Keratinocyte (primary cell): ENCODE results near the gene ABO. TPM values are rescaled to one million over a fixed set of nuclear protein-coding genes. Genes with fewer than 3 reads are reported as not detected.

Experiments
- DNase-seq: peaks from one replicate; pipeline ENCODE4 v3.0.0-alpha.2; 2011; ENCODE audit warnings: low read depth, missing footprints, low spot score
- FAIRE-seq: peaks from 2 replicates; lab custom pipeline; 2011; peaks lifted over from hg19 to GRCh38; lab: Jason Lieb, UNC
- H2AFZ ChIP-seq: 2 replicates; pipeline ENCODE4 v1.6.0; 2012; ENCODE audit warnings: low read length, control low read depth, inconsistent platforms; ENCODE audit not compliant: control insufficient read depth
- H3K27ac ChIP-seq: 2 replicates; pipeline ENCODE4 v1.5.1; 2011; ENCODE audit warnings: low read length; ENCODE audit not compliant: control insufficient read depth, insufficient read depth
- H3K27me3 ChIP-seq: 3 replicates; pipeline ENCODE4 v1.6.0; 2011; ENCODE audit warnings: low read length; ENCODE audit not compliant: control insufficient read depth, insufficient read depth; ENCODE audit errors: extremely low read depth
- H3K36me3 ChIP-seq, 2 experiments: 2 replicates in 1 of 2; 3 replicates in 1 of 2; pipeline ENCODE4 v1.5.1; 2011; ENCODE audit warnings: low read length in 2 of 2, mild to moderate bottlenecking in 1 of 2; ENCODE audit not compliant: control insufficient read depth in 2 of 2, insufficient read depth in 2 of 2; ENCODE audit errors: extremely low read depth in 1 of 2
- H3K4me1 ChIP-seq: 3 replicates; pipeline ENCODE4 v1.5.1; 2011; ENCODE audit warnings: low read length; ENCODE audit not compliant: control insufficient read depth, insufficient read depth; ENCODE audit errors: extremely low read depth
- H3K4me2 ChIP-seq: 3 replicates; pipeline ENCODE4 v1.6.0; 2011; ENCODE audit warnings: low read depth, low read length; ENCODE audit not compliant: control insufficient read depth, insufficient read depth; ENCODE audit errors: extremely low read depth
- H3K4me3 ChIP-seq, 3 experiments: fragments of 200-600 bp in 1 of 3; sonication (generic) in 1 of 3; 2 replicates in 2 of 3; 3 replicates in 1 of 3; pipeline ENCODE4 v1.5.1; 2011 to 2016; ENCODE audit warnings: low read length in 3 of 3, mild to moderate bottlenecking in 3 of 3, control low read depth in 2 of 3, inconsistent platforms in 1 of 3, low read depth in 1 of 3, mixed read lengths in 1 of 3, mixed run types in 1 of 3, moderate library complexity in 1 of 3; ENCODE audit not compliant: control insufficient read depth in 2 of 3, insufficient read depth in 2 of 3; ENCODE audit errors: extremely low read depth in 1 of 3
- H3K79me2 ChIP-seq: 2 replicates; pipeline ENCODE4 v1.6.0; 2012; ENCODE audit warnings: low read length; ENCODE audit not compliant: control insufficient read depth, insufficient read depth
- H3K9ac ChIP-seq: 3 replicates; pipeline ENCODE4 v1.6.0; 2011; ENCODE audit warnings: low read length; ENCODE audit not compliant: control insufficient read depth, insufficient read depth; ENCODE audit errors: extremely low read depth
- H3K9me1 ChIP-seq: 3 replicates; pipeline ENCODE4 v1.6.0; 2011; ENCODE audit warnings: low read length; ENCODE audit not compliant: control insufficient read depth, insufficient read depth; ENCODE audit errors: extremely low read depth
- H3K9me3 ChIP-seq: 2 replicates; pipeline ENCODE4 v1.5.1; 2012; ENCODE audit warnings: low read depth, low read length; ENCODE audit not compliant: control insufficient read depth
- H4K20me1 ChIP-seq: 3 replicates; pipeline ENCODE4 v1.6.0; 2011; ENCODE audit warnings: low read length; ENCODE audit not compliant: control insufficient read depth, insufficient read depth; ENCODE audit errors: extremely low read depth
- EZH2 ChIP-seq: IDR thresholded peaks from one replicate; pipeline ENCODE4 v1.6.1; 2012; ENCODE audit warnings: inconsistent platforms, mild to moderate bottlenecking, low read length, moderate library complexity
- dilution Hi-C: fragments of 300-500 bp; cut with MboI; formaldehyde crosslinking; loops from one replicate; pipeline ENCODE4 v1.7.0; 2020; ENCODE audit warnings: low sequenced_read_pairs; ENCODE audit not compliant: extremely low pct_ligation_motif_present
- polyA plus RNA-seq, 5 experiments: library from polyadenylated mRNA; depleted of rRNA in 3 of 5; stranded (reverse) in 3 of 5; stranded (forward) in 1 of 5; unstranded in 1 of 5; fragments of >200 nt; gene quantifications; 1 replicate in 1 of 5; 2 replicates in 3 of 5; 3 replicates in 1 of 5; pipeline versions ENCODE4 v1.2.1 to v1.2.3, GENCODE V29; 2011 to 2012; ENCODE audit warnings: missing spikeins in 2 of 5, low read depth in 1 of 5, low replicate concordance in 1 of 5
- TF ChIP-seq, protein P1 (sequence below), 3 experiments: IDR thresholded peaks in 1 of 3; conservative IDR thresholded peaks in 1 of 3; optimal IDR thresholded peaks in 1 of 3; 2 replicates in 2 of 3; 3 replicates in 1 of 3; pipeline versions ENCODE3 to v1.5.1; 2011; ENCODE audit warnings: low read length in 3 of 3, mild to moderate bottlenecking in 3 of 3, moderate library complexity in 2 of 3, control low read depth in 1 of 3, inconsistent platforms in 1 of 3; ENCODE audit not compliant: insufficient read depth in 2 of 3; ENCODE audit errors: extremely low read depth in 1 of 3

ABO gene
- polyA plus RNA-seq, 1 donor (not counting 4 experiments of a cell fraction or from before 2014, with no cell fraction given) = not detected

DNA sequence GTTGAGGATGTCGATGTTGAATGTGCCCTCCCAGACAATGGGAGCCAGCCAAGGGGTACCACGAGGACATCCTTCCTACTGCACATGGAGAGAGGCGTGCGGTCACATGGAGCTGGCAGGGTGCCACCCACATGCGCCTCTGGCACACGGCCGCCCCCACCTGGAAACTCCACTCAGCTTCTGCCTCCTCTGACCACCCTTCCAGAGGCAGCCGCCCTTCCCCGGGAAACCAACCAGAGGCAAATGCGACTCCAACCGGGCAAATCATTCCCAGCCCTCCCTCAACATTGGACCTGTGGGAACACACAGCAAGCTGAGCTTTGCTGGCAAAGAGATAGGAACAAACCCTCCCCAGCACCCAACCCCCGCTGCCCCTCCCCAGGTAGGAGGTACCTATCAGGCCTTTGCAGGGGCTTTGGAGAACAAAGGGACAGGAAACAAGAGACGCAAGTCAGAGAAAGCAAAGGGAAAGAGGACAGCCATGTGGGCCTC is 17.5 kb downstream of the ABO start:
- Histone ChIP-seq H3K9me3 (no peaks in the 10 kb centered on the region), H3K36me3 (no peaks in the 10 kb centered on the region), H3K4me1 (no peaks in the 10 kb centered on the region), H3K9ac (no peak overlapping the region), H3K27me3 (peaks cover 5% of the 10 kb centered on the region), H3K4me3 (no peak overlapping the region), H3K9me1 (no peaks in the 10 kb centered on the region), H3K79me2 (no peaks in the 10 kb centered on the region), H3K4me2 (no peak overlapping the region), H4K20me1 (no peaks in the 10 kb centered on the region), H2AFZ (no peak overlapping the region), H3K27ac (no peak overlapping the region)
- TF ChIP-seq, protein P1, sequence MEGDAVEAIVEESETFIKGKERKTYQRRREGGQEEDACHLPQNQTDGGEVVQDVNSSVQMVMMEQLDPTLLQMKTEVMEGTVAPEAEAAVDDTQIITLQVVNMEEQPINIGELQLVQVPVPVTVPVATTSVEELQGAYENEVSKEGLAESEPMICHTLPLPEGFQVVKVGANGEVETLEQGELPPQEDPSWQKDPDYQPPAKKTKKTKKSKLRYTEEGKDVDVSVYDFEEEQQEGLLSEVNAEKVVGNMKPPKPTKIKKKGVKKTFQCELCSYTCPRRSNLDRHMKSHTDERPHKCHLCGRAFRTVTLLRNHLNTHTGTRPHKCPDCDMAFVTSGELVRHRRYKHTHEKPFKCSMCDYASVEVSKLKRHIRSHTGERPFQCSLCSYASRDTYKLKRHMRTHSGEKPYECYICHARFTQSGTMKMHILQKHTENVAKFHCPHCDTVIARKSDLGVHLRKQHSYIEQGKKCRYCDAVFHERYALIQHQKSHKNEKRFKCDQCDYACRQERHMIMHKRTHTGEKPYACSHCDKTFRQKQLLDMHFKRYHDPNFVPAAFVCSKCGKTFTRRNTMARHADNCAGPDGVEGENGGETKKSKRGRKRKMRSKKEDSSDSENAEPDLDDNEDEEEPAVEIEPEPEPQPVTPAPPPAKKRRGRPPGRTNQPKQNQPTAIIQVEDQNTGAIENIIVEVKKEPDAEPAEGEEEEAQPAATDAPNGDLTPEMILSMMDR (optimal IDR thresholded peaks at IDR 0.05 in 1 of 3, IDR thresholded peaks at IDR 0.05 in 1 of 3, conservative IDR thresholded peaks at IDR 0.05 in 1 of 3; ENCODE audit: extremely low read depth in 1 of 3, insufficient read depth in 2 of 3, low read length in 3 of 3) = no peak
- TF ChIP-seq EZH2 = no peak
- dilution Hi-C loops = no loop called here
- FAIRE-seq (no peak), DNase-seq (no peak)

DNA sequence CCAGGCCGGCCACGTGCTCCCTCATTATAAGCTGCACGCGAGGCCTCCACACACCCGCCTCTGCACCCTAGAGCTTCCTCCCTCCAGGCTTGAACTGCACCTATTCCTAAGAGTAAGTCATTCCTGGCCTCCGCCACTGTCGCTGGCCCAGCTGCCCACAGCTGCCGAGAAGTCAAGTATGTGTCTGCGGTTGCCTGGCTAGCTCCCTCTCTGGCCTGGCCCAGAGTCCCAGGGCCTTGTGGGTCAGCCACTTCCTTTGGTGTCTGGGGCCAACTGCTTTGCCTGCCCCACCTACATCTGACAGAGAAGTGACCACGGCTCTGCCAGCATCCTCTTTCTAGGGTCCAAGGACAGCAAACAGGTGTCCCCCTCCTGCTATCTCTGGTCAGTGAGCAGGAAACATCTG is 18.3 kb downstream of the ABO start:
- dilution Hi-C loops = no loop called here
- H3K27me3 ChIP-seq = no peaks in the 10 kb centered on the region
- no peak for DNase-seq
- H4K20me1 ChIP-seq = no peaks in the 10 kb centered on the region
- H3K9me1 ChIP-seq = no peaks in the 10 kb centered on the region
- H3K4me2 ChIP-seq = no peak overlapping the region
- H3K4me3 ChIP-seq = no peak overlapping the region
- no peak overlapping the region for H3K27ac ChIP-seq
- H2AFZ ChIP-seq = no peak overlapping the region
- H3K36me3 ChIP-seq = no peaks in the 10 kb centered on the region
- H3K79me2 ChIP-seq = no peaks in the 10 kb centered on the region
- peaks cover 7% of the 10 kb centered on the region for H3K4me1 ChIP-seq
- no peak overlapping the region for H3K9ac ChIP-seq
- TF ChIP-seq EZH2 = no peak
- TF ChIP-seq, protein P1 (optimal IDR thresholded peaks at IDR 0.05 in 1 of 3, IDR thresholded peaks at IDR 0.05 in 1 of 3, conservative IDR thresholded peaks at IDR 0.05 in 1 of 3; ENCODE audit: extremely low read depth in 1 of 3, insufficient read depth in 2 of 3, low read length in 3 of 3) = no peak
- H3K9me3 ChIP-seq = no peaks in the 10 kb centered on the region
- no peak for FAIRE-seq
